Neural progenitor cell (in vitro differentiated cells): ENCODE results near the gene NRGN.
A peak's percentile ranks its signal among the peaks of the same experiment; 100 is the strongest.

Source experiments
- CTCF ChIP-seq: fragments of 200-600 bp; sonication (generic); IDR thresholded peaks from 2 replicates; pipeline ENCODE4 v1.5.1; 2017; ENCODE audit warnings: antibody characterized with exemption, mild to moderate bottlenecking
- EZH2 ChIP-seq: fragments of 200-600 bp; sonication (generic); IDR thresholded peaks from 2 replicates; pipeline ENCODE4 v1.6.1; 2017; ENCODE audit warnings: antibody characterized with exemption, mild to moderate bottlenecking, moderate library complexity
- EZH2phosphoT487 ChIP-seq: fragments of 200-600 bp; sonication (generic); IDR thresholded peaks from 2 replicates; pipeline ENCODE4 v1.6.1; 2017; ENCODE audit warnings: antibody characterized with exemption

- TF ChIP-seq CTCF (no peak), EZH2 (peak; percentile 97), EZH2phosphoT487 (peak; percentile 95)
Observed at GRCh38 chr11:124745270-124745834, 5.6 kb downstream of the NRGN start.
